SHP77 (cell line): ENCODE results near the gene ATG16L1.

Experiments
- DNase-seq, 2 experiments: peaks; one replicate each; lab custom pipeline; 2025; lab: John Stamatoyannopoulos, UW

The ATG16L1 gene

GRCh38 chr2:233227346-233227978 lies 24.0 kb upstream of the ATG16L1 start:
- DNase-seq = no peak

- no peak for DNase-seq
These were observed 23.1 kb upstream of the ATG16L1 start for GRCh38 chr2:233228376-233228775.

- no peak for DNase-seq
These were observed 17.7 kb upstream of the ATG16L1 start for GRCh38 chr2:233233618-233234230.

GRCh38 chr2:233234264-233234663 lies 17.2 kb upstream of the ATG16L1 start:
- DNase-seq = no peak

- DNase-seq = no peak
These were observed 16.5 kb upstream of the ATG16L1 start for GRCh38 chr2:233234996-233235395.

- no peak for DNase-seq
These were observed 15.5 kb upstream of the ATG16L1 start for GRCh38 chr2:233235977-233236376.

- no peak for DNase-seq
These were observed 14.5 kb upstream of the ATG16L1 start for GRCh38 chr2:233236820-233237589.

- DNase-seq = no peak
These were observed 10.6 kb upstream of the ATG16L1 start for GRCh38 chr2:233240897-233241296.

GRCh38 chr2:233241803-233242202 lies 9.7 kb upstream of the ATG16L1 start:
- no peak for DNase-seq

- DNase-seq = no peak
These were observed 9.1 kb upstream of the ATG16L1 start for GRCh38 chr2:233242231-233242927.

- no peak for DNase-seq
These were observed 8.1 kb upstream of the ATG16L1 start for GRCh38 chr2:233243348-233243747.

GRCh38 chr2:233244818-233245217 lies 6.7 kb upstream of the ATG16L1 start:
- no peak for DNase-seq

GRCh38 chr2:233245406-233245805 lies 6.1 kb upstream of the ATG16L1 start:
- no peak for DNase-seq

GRCh38 chr2:233247116-233247515 lies 4.4 kb upstream of the ATG16L1 start:
- no peak for DNase-seq

- DNase-seq = no peak
These were observed 3.7 kb upstream of the ATG16L1 start for GRCh38 chr2:233247744-233248143.

GRCh38 chr2:233248999-233249398 lies 2.5 kb upstream of the ATG16L1 start:
- DNase-seq = no peak

- DNase-seq = no peak
These were observed 905 bp upstream of the ATG16L1 start for GRCh38 chr2:233250568-233250967.

- no peak for DNase-seq
These were observed 528 bp upstream of the ATG16L1 start for GRCh38 chr2:233250985-233251305.

GRCh38 chr2:233252227-233252626 lies 754 bp downstream of the ATG16L1 start:
- DNase-seq = no peak

- no peak for DNase-seq
These were observed 3.7 kb downstream of the ATG16L1 start for GRCh38 chr2:233255151-233255550.

GRCh38 chr2:233256048-233256447 lies 4.6 kb downstream of the ATG16L1 start:
- no peak for DNase-seq

- no peak for DNase-seq
These were observed 6.7 kb downstream of the ATG16L1 start for GRCh38 chr2:233258211-233258610.

- no peak for DNase-seq
These were observed 8.3 kb downstream of the ATG16L1 start for GRCh38 chr2:233259730-233260129.
